H9 (cell line): ENCODE measurements around the gene SLC2A14. TPM values are rescaled to one million over a fixed set of nuclear protein-coding genes. Genes with fewer than 3 reads are reported as not detected.

Experiments
- DNase-seq: peaks from one replicate; pipeline ENCODE4 v3.0.0-alpha.2; 2017
- H2AFZ ChIP-seq: one replicate; pipeline ENCODE4 v1.6.1; 2013; ENCODE audit warnings: mild to moderate bottlenecking, low read length, control low read depth, moderate library complexity
- H2AK5ac ChIP-seq: 2 replicates; pipeline ENCODE4 v1.6.1; 2013; ENCODE audit warnings: low read length, control low read depth, mixed read lengths; ENCODE audit not compliant: insufficient read length
- H2BK120ac ChIP-seq: one replicate; pipeline ENCODE4 v1.6.1; 2013; ENCODE audit warnings: low read depth, mild to moderate bottlenecking, low read length, control low read depth, inconsistent platforms; ENCODE audit not compliant: poor library complexity, severe bottlenecking
- H2BK12ac ChIP-seq: 2 replicates; pipeline ENCODE4 v1.6.1; 2013; ENCODE audit warnings: low read length, control low read depth, mixed read lengths, low read depth; ENCODE audit not compliant: insufficient read length
- H2BK15ac ChIP-seq: 2 replicates; pipeline ENCODE4 v1.6.1; 2013; ENCODE audit warnings: low read depth, low read length, control low read depth
- H2BK20ac ChIP-seq: one replicate; pipeline ENCODE4 v1.6.1; 2013; ENCODE audit warnings: low read depth, mild to moderate bottlenecking, low read length, control low read depth, inconsistent platforms; ENCODE audit not compliant: poor library complexity, severe bottlenecking
- H2BK5ac ChIP-seq: 2 replicates; pipeline ENCODE4 v1.6.1; 2013; ENCODE audit warnings: low read length, control low read depth, mixed read lengths; ENCODE audit not compliant: insufficient read length
- H3K14ac ChIP-seq: 2 replicates; pipeline ENCODE4 v1.6.1; 2013; ENCODE audit warnings: low read length, control low read depth; ENCODE audit not compliant: insufficient read depth
- H3K18ac ChIP-seq: 2 replicates; pipeline ENCODE4 v1.6.1; 2013; ENCODE audit warnings: low read depth, mild to moderate bottlenecking, mixed read lengths, low read length, control low read depth; ENCODE audit not compliant: insufficient read length
- H3K23ac ChIP-seq: 2 replicates; pipeline ENCODE4 v1.6.1; 2013; ENCODE audit warnings: low read length, control low read depth, mixed read lengths, low read depth; ENCODE audit not compliant: insufficient read length
- H3K23me2 ChIP-seq: 2 replicates; pipeline ENCODE4 v1.6.1; 2013; ENCODE audit warnings: low read depth, mild to moderate bottlenecking, mixed read lengths, low read length, control low read depth; ENCODE audit not compliant: insufficient read length, poor library complexity, severe bottlenecking
- H3K27ac ChIP-seq: 2 replicates; pipeline ENCODE4 v1.5.1; 2013; ENCODE audit warnings: low read length, control low read depth, mixed read lengths, low read depth; ENCODE audit not compliant: insufficient read length
- H3K27me3 ChIP-seq: 2 replicates; pipeline ENCODE4 v1.6.1; 2013; ENCODE audit warnings: low read length, control low read depth, inconsistent platforms; ENCODE audit not compliant: insufficient read depth
- H3K4ac ChIP-seq: 2 replicates; pipeline ENCODE4 v1.6.1; 2013; ENCODE audit warnings: low read depth, mild to moderate bottlenecking, control low read depth, inconsistent platforms, low read length, moderate library complexity
- H3K4me1 ChIP-seq: 2 replicates; pipeline ENCODE4 v1.6.1; 2013; ENCODE audit warnings: low read length, control low read depth, inconsistent platforms; ENCODE audit not compliant: insufficient read depth
- H3K4me2 ChIP-seq: 2 replicates; pipeline ENCODE4 v1.6.1; 2013; ENCODE audit warnings: low read length, control low read depth, mixed read lengths; ENCODE audit not compliant: insufficient read length, insufficient read depth
- H3K56ac ChIP-seq: 2 replicates; pipeline ENCODE4 v1.6.1; 2013; ENCODE audit warnings: low read depth, mild to moderate bottlenecking, mixed read lengths, low read length, control low read depth; ENCODE audit not compliant: insufficient read length
- H3K79me1 ChIP-seq: 2 replicates; pipeline ENCODE4 v1.6.1; 2013; ENCODE audit warnings: low read depth, mild to moderate bottlenecking, moderate library complexity, low read length, control low read depth, inconsistent platforms; ENCODE audit not compliant: insufficient read depth, poor library complexity, severe bottlenecking
- H3K79me2 ChIP-seq: 2 replicates; pipeline ENCODE4 v1.6.1; 2013; ENCODE audit warnings: low read length, control low read depth, inconsistent platforms; ENCODE audit not compliant: insufficient read depth
- H3K9ac ChIP-seq: 2 replicates; pipeline ENCODE4 v1.6.1; 2013; ENCODE audit warnings: low read length, control low read depth, mixed read lengths; ENCODE audit not compliant: insufficient read length; ENCODE audit errors: extremely low read depth
- H3K9me3 ChIP-seq: one replicate; pipeline ENCODE4 v1.6.1; 2013; ENCODE audit warnings: low read depth, low read length, inconsistent platforms; ENCODE audit not compliant: control insufficient read depth
- H3T11ph ChIP-seq: one replicate; pipeline ENCODE4 v1.6.1; 2013; ENCODE audit warnings: mild to moderate bottlenecking, low read length, control low read depth, inconsistent platforms
- H4K20me1 ChIP-seq: one replicate; pipeline ENCODE4 v1.6.1; 2013; ENCODE audit not compliant: control insufficient read depth, insufficient read length, insufficient read depth
- H4K5ac ChIP-seq: 2 replicates; pipeline ENCODE4 v1.6.1; 2013; ENCODE audit warnings: low read depth, mild to moderate bottlenecking, mixed read lengths, low read length, control low read depth; ENCODE audit not compliant: insufficient read length
- H4K8ac ChIP-seq: replicated peaks from 2 replicates; pipeline ENCODE4 v1.6.1; 2013; ENCODE audit warnings: low read length, control low read depth, mixed read lengths, low read depth; ENCODE audit not compliant: insufficient read length
- H4K91ac ChIP-seq: 2 replicates; pipeline ENCODE4 v1.6.1; 2013; ENCODE audit warnings: low read depth, mild to moderate bottlenecking, moderate library complexity, mixed read lengths, low read length, control low read depth; ENCODE audit not compliant: insufficient read length
- H3K27ac Mint-ChIP-seq, 3 experiments: 2 replicates in 2 of 3; 3 replicates in 1 of 3; pipeline ENCODE4 v1.8.0; 2020 to 2021; ENCODE audit warnings: mixed read lengths in 3 of 3, mild to moderate bottlenecking in 1 of 3, moderate library complexity in 1 of 3
- H3K27me3 Mint-ChIP-seq: 2 replicates; pipeline ENCODE4 v1.8.0; 2021; ENCODE audit warnings: low read depth, mild to moderate bottlenecking, moderate library complexity, mixed read lengths
- H3K36me3 Mint-ChIP-seq, 3 experiments: 2 replicates in 2 of 3; 3 replicates in 1 of 3; pipeline ENCODE4 v1.8.0; 2020 to 2021; ENCODE audit warnings: low read depth in 3 of 3, mixed read lengths in 3 of 3; ENCODE audit not compliant: insufficient read depth in 1 of 3
- H3K4me1 Mint-ChIP-seq, 2 experiments: 2 replicates each; pipeline ENCODE4 v1.8.0; 2020; ENCODE audit warnings: mixed read lengths in 2 of 2
- H3K4me3 Mint-ChIP-seq, 2 experiments: 2 replicates in 1 of 2; 3 replicates in 1 of 2; pipeline ENCODE4 v1.8.0; 2020 to 2021; ENCODE audit warnings: mild to moderate bottlenecking in 2 of 2, mixed read lengths in 2 of 2, moderate library complexity in 1 of 2
- H3K9me3 Mint-ChIP-seq, 2 experiments: 2 replicates in 1 of 2; 3 replicates in 1 of 2; pipeline ENCODE4 v1.8.0; 2020; ENCODE audit warnings: mild to moderate bottlenecking in 2 of 2, mixed read lengths in 2 of 2, moderate library complexity in 1 of 2
- CTCF ChIP-seq: fragments of 200-600 bp; sonication (generic); conservative IDR thresholded peaks from 3 replicates; pipeline ENCODE4 v1.8.0; 2021; ENCODE audit warnings: antibody characterized with exemption, mild to moderate bottlenecking
- WGBS: extraction: QIAGEN DNeasy Blood & Tissue Kit; methylation state at CpG from one replicate; pipeline ENCODE4 v1.1.7; 2013; ENCODE audit warnings: missing lambda C conversion rate, low lambda C conversion rate, mixed read lengths; ENCODE audit not compliant: insufficient read length; ENCODE audit errors: extremely low coverage; 5-methylcytosine and 5-hydroxymethylcytosine counted together
- total RNA-seq: library from RNA; stranded (reverse); gene quantifications from 2 replicates; pipeline ENCODE4 v1.2.1, GENCODE V29; 2021

SLC2A14 gene
- total RNA-seq, 1 experiment from 2014 or later = 19.1 TPM

- H3K27ac ChIP-seq = no peak overlapping the region
- no peak overlapping the region for H3K4me3 Mint-ChIP-seq
These were observed 44.9 kb upstream of the SLC2A14 start for GRCh38 chr12:7917392-7918267.

More at GRCh38 chr12:7917392-7918267, 44.9 kb upstream of the SLC2A14 start:
- no CpG with 5 or more reads among the region's 19 CpGs for WGBS
- no peaks in the 10 kb centered on the region for H3K79me2 ChIP-seq
- no peaks in the 10 kb centered on the region for H3K9me3 ChIP-seq
- no peak overlapping the region for H4K91ac ChIP-seq
- H3K4me2 ChIP-seq = no peak overlapping the region
- no peak for DNase-seq
- no peak overlapping the region for H2AFZ ChIP-seq
- H3K9me3 Mint-ChIP-seq = no peaks in the 10 kb centered on the region
- H2BK20ac ChIP-seq = no peak overlapping the region
- no peak overlapping the region for H2AK5ac ChIP-seq
- no peaks in the 10 kb centered on the region; the same call in none of the 2 replicates for H3K27me3 Mint-ChIP-seq
- peak overlapping the region; percentile 91 to 94 (median 91); a peak in 5 of 7 replicates for H3K27ac Mint-ChIP-seq
- no peak overlapping the region for H3T11ph ChIP-seq
- H4K8ac ChIP-seq = no peak overlapping the region
- no peak overlapping the region for H3K4ac ChIP-seq
- H3K18ac ChIP-seq = no peak overlapping the region
- H3K36me3 Mint-ChIP-seq = peaks cover 30 to 56% (median 49%) of the 10 kb centered on the region in 3 experiments; a peak in 6 of 7 replicates
- no peak overlapping the region for H2BK5ac ChIP-seq
- no peak overlapping the region for H2BK120ac ChIP-seq
- peaks cover 4% of the 10 kb centered on the region; the same call in 1 of the 2 replicates for H3K4me1 ChIP-seq
- no peak overlapping the region for H3K23ac ChIP-seq
- no peak overlapping the region for H3K9ac ChIP-seq
- no peaks in the 10 kb centered on the region for H3K27me3 ChIP-seq
- no peak overlapping the region for H2BK15ac ChIP-seq
- H4K5ac ChIP-seq = no peak overlapping the region
- peaks cover 26 to 27% of the 10 kb centered on the region in 2 experiments for H3K4me1 Mint-ChIP-seq
- no peak overlapping the region for H3K14ac ChIP-seq
- no peaks in the 10 kb centered on the region for H3K23me2 ChIP-seq
- no peak overlapping the region for H2BK12ac ChIP-seq
- peaks cover 2% of the 10 kb centered on the region for H3K79me1 ChIP-seq
- TF ChIP-seq CTCF = no peak
- no peak overlapping the region for H3K56ac ChIP-seq
- H4K20me1 ChIP-seq = no peaks in the 10 kb centered on the region
